Psoas muscle (tissue), 8 donors: ENCODE results near the gene PGAP6. TPM values are rescaled to one million over a fixed set of nuclear protein-coding genes. Genes with fewer than 3 reads are reported as not detected.

ENCODE experiments used
- ATAC-seq, 4 donors: fragments of 200-7000 bp; cut with Tn5 transposase; one replicate each; pipeline ENCODE4 v1.9.1; 2020; ENCODE audit warnings: moderate library complexity in 3 of 4, mild to moderate bottlenecking in 2 of 4
- DNase-seq, 2 donors: peaks; one replicate each; pipeline ENCODE4 v3.0.0-alpha.2; 2020
- H3K27ac ChIP-seq: fragments of 200-600 bp; one replicate; pipeline ENCODE4 v1.8.0; 2022
- H3K27me3 ChIP-seq, 3 donors: fragments of 200-600 bp in 1 of 3; one replicate each; pipeline versions ENCODE4 v1.6.1 to v1.8.0; 2013 to 2022; ENCODE audit warnings: low read length in 2 of 3, mild to moderate bottlenecking in 2 of 3, moderate library complexity in 1 of 3; ENCODE audit not compliant: insufficient read depth in 3 of 3
- H3K36me3 ChIP-seq, 2 donors: fragments of 200-600 bp in 1 of 2; one replicate each; pipeline versions ENCODE4 v1.6.1 to v1.8.0; 2013 to 2022; ENCODE audit warnings: low read depth in 1 of 2, mild to moderate bottlenecking in 1 of 2, moderate library complexity in 1 of 2; ENCODE audit not compliant: insufficient read depth in 1 of 2
- H3K4me1 ChIP-seq: fragments of 200-600 bp; one replicate; pipeline ENCODE4 v1.8.0; 2022
- H3K4me3 ChIP-seq: fragments of 200-600 bp; one replicate; pipeline ENCODE4 v1.8.0; 2022; ENCODE audit warnings: mild to moderate bottlenecking
- H3K9me3 ChIP-seq: fragments of 200-600 bp; one replicate; pipeline ENCODE4 v1.8.0; 2022
- WGBS, 3 donors: extraction: QIAGEN DNeasy Blood & Tissue Kit; methylation state at CpG; one replicate each; pipeline versions ENCODE4 v1.1.6 to v1.1.7; 2013; 5-methylcytosine and 5-hydroxymethylcytosine counted together
- intact Hi-C, 2 donors: fragments of 100-400 bp; cut with DNase I; formaldehyde crosslinking; loops; one replicate each; pipeline versions ENCODE4 v1.11.0 to v1.14.2; 2022
- polyA plus RNA-seq, 3 donors: library from polyadenylated mRNA; stranded (reverse); fragments of 200-250 nt; gene quantifications; one replicate each; pipeline ENCODE4 v1.2.3, GENCODE V29; 2013
- total RNA-seq, 4 donors: library from RNA; stranded (reverse); fragmentation: NEBNext Ultra II Directional in 2 of 4; extraction: Animal tissue kit (Norgen Biotek cat#: 25700) in 2 of 4; gene quantifications; one replicate each; pipeline versions ENCODE4 v1.2.1 to v1.2.4, GENCODE V29; 2021 to 2023
- TF ChIP-seq, protein P1 (sequence below): fragments of 200-600 bp; IDR thresholded peaks from one replicate; pipeline ENCODE4 v1.8.0; 2022; ENCODE audit warnings: antibody characterized with exemption
- donor health status: healthy with polysubstance abuse.
- donor health status: DM: no; HTN: no; CAD: no; lungs with moderate emphysema.
- donor health status: Bipolar disorder and iron deficiency.
- donor health status: healthy.
- donor health status: DM: yes; HTN: yes; CAD: no.
- donor health status: DM: no; HTN: no; CAD: no.
- donor health status: DM: no; HTN: no; CAD: no.
- donor health status: DM: yes; HTN: yes; CAD: no.

Gene PGAP6
- total and polyA plus RNA-seq, 7 donors: 26.0 to 46.9 (median 33.8) TPM

GRCh38 chr16:367333-367903, 14.4 kb downstream of the PGAP6 start:
- Histone ChIP-seq H3K36me3 (peaks cover 4 to 41% of the 10 kb centered on the region in 2 donors), H3K27me3 (peaks cover 0 to 11% (median 2%) of the 10 kb centered on the region in 3 donors), H3K9me3 (no peaks in the 10 kb centered on the region), H3K4me3 (no peak overlapping the region), H3K27ac (no peak overlapping the region), H3K4me1 (peaks cover 13% of the 10 kb centered on the region)
- TF ChIP-seq, protein P1, sequence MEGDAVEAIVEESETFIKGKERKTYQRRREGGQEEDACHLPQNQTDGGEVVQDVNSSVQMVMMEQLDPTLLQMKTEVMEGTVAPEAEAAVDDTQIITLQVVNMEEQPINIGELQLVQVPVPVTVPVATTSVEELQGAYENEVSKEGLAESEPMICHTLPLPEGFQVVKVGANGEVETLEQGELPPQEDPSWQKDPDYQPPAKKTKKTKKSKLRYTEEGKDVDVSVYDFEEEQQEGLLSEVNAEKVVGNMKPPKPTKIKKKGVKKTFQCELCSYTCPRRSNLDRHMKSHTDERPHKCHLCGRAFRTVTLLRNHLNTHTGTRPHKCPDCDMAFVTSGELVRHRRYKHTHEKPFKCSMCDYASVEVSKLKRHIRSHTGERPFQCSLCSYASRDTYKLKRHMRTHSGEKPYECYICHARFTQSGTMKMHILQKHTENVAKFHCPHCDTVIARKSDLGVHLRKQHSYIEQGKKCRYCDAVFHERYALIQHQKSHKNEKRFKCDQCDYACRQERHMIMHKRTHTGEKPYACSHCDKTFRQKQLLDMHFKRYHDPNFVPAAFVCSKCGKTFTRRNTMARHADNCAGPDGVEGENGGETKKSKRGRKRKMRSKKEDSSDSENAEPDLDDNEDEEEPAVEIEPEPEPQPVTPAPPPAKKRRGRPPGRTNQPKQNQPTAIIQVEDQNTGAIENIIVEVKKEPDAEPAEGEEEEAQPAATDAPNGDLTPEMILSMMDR: no peak
- ATAC-seq (no peak), DNase-seq (peak in 1 of 2 donors; percentile 46)
- 92 to 94% (median 93%) methylated on average over 18 of the region's 18 CpGs for WGBS, 3 donors
- intact Hi-C loops: no loop called here

- 89 to 92% (median 90%) methylated on average over 10 of the region's 10 CpGs for WGBS, 3 donors
- H3K27me3 ChIP-seq: peaks cover 0 to 15% (median 2%) of the 10 kb centered on the region in 3 donors
- no peak overlapping the region for H3K4me3 ChIP-seq
- intact Hi-C loops: no loop called here
- TF ChIP-seq, protein P1: no peak
- peaks cover 13% of the 10 kb centered on the region for H3K4me1 ChIP-seq
- DNase-seq (no peak), ATAC-seq (no peak)
- no peaks in the 10 kb centered on the region for H3K9me3 ChIP-seq
- H3K36me3 ChIP-seq: peaks cover 4 to 32% of the 10 kb centered on the region in 2 donors
- no peak overlapping the region for H3K27ac ChIP-seq
These were observed 15.3 kb downstream of the PGAP6 start for GRCh38 chr16:366476-366875.

GRCh38 chr16:364595-365491, 16.9 kb downstream of the PGAP6 start:
- Histone ChIP-seq H3K27ac (no peak overlapping the region), H3K36me3 (peaks cover 4 to 31% of the 10 kb centered on the region in 2 donors), H3K27me3 (peaks cover 0 to 15% (median 2%) of the 10 kb centered on the region in 3 donors), H3K9me3 (no peaks in the 10 kb centered on the region), H3K4me1 (peaks cover 3% of the 10 kb centered on the region), H3K4me3 (no peak overlapping the region)
- 53 to 54% (median 54%) methylated on average over 19 of the region's 19 CpGs for WGBS, 3 donors
- intact Hi-C loops: loop anchor here in 1 of 2 donors (5.0 kb wide), 1 partner anchor 258 kb away; no protein-coding TSS in a partner anchor
- TF ChIP-seq, protein P1: no peak
- DNase-seq: peak in 1 of 2 donors; percentile 10
- ATAC-seq: no peak

- no peak for ATAC-seq
- no peak overlapping the region for H3K27ac ChIP-seq
- peaks cover 4 to 29% of the 10 kb centered on the region in 2 donors for H3K36me3 ChIP-seq
- no peaks in the 10 kb centered on the region for H3K9me3 ChIP-seq
- no peaks in the 10 kb centered on the region for H3K4me1 ChIP-seq
- TF ChIP-seq, protein P1: no peak
- intact Hi-C loops: loop anchor here (2.0 to 5.0 kb wide), 2 partner anchors 257 kb away; no protein-coding TSS in a partner anchor
- 26 to 29% (median 27%) methylated on average over 16 to 24 of the region's 24 CpGs for WGBS, 3 donors
- no peak overlapping the region for H3K4me3 ChIP-seq
- DNase-seq: peak; percentile 12 to 48
- peaks cover 0 to 15% (median 2%) of the 10 kb centered on the region in 3 donors for H3K27me3 ChIP-seq
These were observed 17.9 kb downstream of the PGAP6 start for GRCh38 chr16:363766-364490.
